GM19099 (cell line): ENCODE results near the gene SERPINE3.

ENCODE experiments used
- POLR2A ChIP-seq: IDR thresholded peaks from 3 replicates; pipeline ENCODE4 v1.6.1; 2011; ENCODE audit warnings: low read depth; ENCODE audit not compliant: insufficient read length; ENCODE audit errors: extremely low read depth

Gene SERPINE3

GRCh38 chr13:51341232-51341631, 1.7 kb downstream of the SERPINE3 start:
- TF ChIP-seq POLR2A = no peak

GRCh38 chr13:51341791-51342190, 2.3 kb downstream of the SERPINE3 start:
- no peak for TF ChIP-seq POLR2A

- TF ChIP-seq POLR2A = no peak
These were observed 3.2 kb downstream of the SERPINE3 start for GRCh38 chr13:51342706-51343105.

GRCh38 chr13:51343475-51343874, 4.0 kb downstream of the SERPINE3 start:
- TF ChIP-seq POLR2A = no peak

- no peak for TF ChIP-seq POLR2A
These were observed 6.9 kb downstream of the SERPINE3 start for GRCh38 chr13:51346397-51346796.

GRCh38 chr13:51347099-51347498, 7.6 kb downstream of the SERPINE3 start:
- no peak for TF ChIP-seq POLR2A

- no peak for TF ChIP-seq POLR2A
These were observed 8.8 kb downstream of the SERPINE3 start for GRCh38 chr13:51348069-51348967.

GRCh38 chr13:51349016-51349415, 9.5 kb downstream of the SERPINE3 start:
- no peak for TF ChIP-seq POLR2A

- TF ChIP-seq POLR2A = no peak
These were observed 15.7 kb downstream of the SERPINE3 start for GRCh38 chr13:51355217-51355616.

GRCh38 chr13:51357928-51358595, 18.6 kb downstream of the SERPINE3 start:
- TF ChIP-seq POLR2A = no peak

- no peak for TF ChIP-seq POLR2A
These were observed 19.9 kb downstream of the SERPINE3 start for GRCh38 chr13:51359352-51359751.

- no peak for TF ChIP-seq POLR2A
These were observed 21.0 kb downstream of the SERPINE3 start for GRCh38 chr13:51360489-51360888.

GRCh38 chr13:51361106-51361505, 21.6 kb downstream of the SERPINE3 start:
- TF ChIP-seq POLR2A = no peak

GRCh38 chr13:51363625-51364024, 24.1 kb downstream of the SERPINE3 start:
- TF ChIP-seq POLR2A = no peak

- TF ChIP-seq POLR2A = no peak
These were observed 25.0 kb downstream of the SERPINE3 start for GRCh38 chr13:51364404-51365008.

GRCh38 chr13:51370116-51370515, 30.6 kb downstream of the SERPINE3 start:
- no peak for TF ChIP-seq POLR2A
